Measurements from ENCODE around the gene DOLK.

Gene DOLK

GRCh38 chr9:128903871-128904620, 43.4 kb downstream of the DOLK start:
- no peak for DNase-seq

DNA sequence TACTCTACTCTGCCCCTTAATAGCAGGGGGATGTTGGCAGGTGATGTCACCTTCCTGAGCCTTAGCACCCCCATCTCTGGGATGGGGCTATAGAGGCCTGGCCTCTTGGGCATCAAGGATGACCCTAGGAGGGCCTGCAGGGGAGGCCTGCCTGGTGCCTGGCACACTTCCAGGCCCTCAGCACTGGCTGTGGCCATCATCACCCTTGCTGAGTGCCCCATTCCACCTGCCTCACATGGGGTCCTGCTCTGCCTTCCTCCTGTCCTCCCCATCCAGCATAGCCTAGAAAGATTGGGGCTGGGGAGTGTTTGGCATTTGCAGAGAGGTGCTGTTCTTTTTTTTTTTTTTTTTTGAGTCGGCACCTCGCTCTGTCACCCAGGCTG, 44.3 kb downstream of the DOLK start:
- DNase-seq, result no peak

- DNase-seq, result peak; percentile 92
These were observed 44.9 kb downstream of the DOLK start for GRCh38 chr9:128902351-128903078.

GRCh38 chr9:128901822-128902221, 45.6 kb downstream of the DOLK start:
- no peak for DNase-seq

DNA sequence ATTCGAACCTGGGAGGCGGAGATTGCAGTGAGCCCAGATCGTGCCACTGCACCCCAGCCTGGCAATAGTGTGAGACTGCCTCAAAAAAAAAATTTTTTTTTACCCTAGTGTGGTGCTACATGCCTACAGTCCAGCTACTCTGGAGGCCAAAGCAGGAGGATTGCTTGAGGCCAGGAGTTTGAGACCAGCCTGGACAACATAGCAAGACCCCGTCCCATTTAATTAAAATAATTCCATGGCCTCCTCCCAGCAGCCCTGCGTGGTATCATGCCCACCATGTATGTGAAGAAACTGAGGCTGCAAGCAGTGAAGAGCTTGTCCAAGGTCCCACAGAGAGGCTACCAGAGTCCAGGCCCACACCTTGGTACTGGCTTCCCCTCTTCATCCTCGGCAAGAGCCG, 46.0 kb downstream of the DOLK start:
- no peak for DNase-seq

DNA sequence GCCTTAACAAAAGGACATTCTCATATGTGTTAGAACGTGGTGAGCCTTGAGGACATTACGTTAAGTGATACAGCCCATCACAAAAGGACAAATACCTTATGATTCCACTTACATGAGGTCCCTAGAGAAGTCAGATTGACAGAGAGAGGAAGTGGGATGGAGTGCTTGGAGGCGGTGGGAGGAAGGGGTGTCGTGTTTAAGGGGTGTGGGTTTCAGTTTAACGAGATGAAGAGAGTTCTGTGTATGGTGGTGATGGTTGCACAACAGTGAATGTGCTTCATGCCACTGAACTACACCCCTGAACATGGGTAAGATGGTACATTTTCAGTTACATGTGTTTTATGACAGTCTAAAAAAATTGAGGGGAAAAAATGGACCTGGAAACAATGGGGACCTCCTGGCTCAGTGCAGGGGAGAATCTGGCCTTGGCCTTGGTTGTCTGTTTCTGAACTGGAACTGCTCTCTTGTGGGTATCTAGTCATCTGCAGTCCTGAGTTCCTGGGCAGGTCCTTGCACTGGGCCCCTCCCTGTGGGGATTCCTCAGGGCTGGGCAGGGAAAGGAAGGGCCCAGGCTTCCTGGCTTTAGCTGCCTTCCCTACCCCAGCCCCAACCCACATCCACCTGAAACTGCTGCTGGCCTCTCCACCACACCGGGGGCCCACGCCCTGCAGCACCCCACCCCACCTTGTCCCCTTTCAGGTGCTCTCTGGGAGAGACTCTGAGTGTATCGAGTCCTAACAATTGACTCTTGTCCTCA, 47.7 kb downstream of the DOLK start:
- peak; percentile 64 for DNase-seq

DNA sequence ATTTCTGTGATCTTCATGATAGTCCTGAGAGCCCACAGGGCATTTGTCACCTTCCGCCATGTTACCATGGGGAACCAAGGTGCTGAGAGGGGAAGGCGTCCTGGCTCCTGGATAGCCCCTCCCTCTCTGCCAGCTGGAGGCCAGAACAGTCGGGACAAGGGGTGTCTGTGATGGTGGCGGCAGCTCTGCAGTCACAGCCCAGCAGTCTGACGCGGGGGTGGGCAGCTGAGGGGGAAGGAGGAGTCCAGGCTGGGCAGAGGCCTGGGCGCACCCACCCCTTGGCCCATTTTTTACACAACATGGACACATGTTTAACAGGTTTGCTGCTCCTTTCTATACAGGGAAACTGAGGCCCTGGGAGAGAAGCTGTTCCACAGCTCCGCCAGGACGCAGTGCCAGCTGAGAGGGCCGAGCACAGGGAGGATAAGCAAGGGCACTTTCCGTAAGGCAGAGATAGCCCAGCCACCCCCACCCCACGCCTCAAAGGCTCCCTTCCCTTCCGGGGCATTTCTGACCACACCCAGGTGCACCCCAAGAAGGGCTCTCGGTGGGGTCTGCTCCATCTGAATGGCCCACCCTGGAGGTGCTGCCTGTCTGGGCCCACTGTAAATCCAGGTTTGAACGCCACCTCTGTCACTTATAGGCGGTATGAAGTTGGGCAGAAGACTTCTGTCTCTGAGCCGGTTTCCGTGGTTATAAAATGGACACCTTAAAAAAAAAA, 48.4 kb downstream of the DOLK start:
- no peak for DNase-seq

GRCh38 chr9:128898382-128898781, 49.0 kb downstream of the DOLK start:
- DNase-seq, result no peak

- DNase-seq, result no peak
These were observed 51.8 kb downstream of the DOLK start for GRCh38 chr9:128895556-128895955.

Data from hematopoietic multipotent progenitor cell treated with erythropoietin and hydrocortisone succinate and interleukin-3 and kit ligand, for 4 days (in vitro differentiated cells).